ENCODE results near the gene WDR83. TPM values are rescaled to one million over a fixed set of nuclear protein-coding genes. Genes with fewer than 3 reads are reported as not detected.
A peak's percentile ranks its signal among the peaks of the same experiment; 100 is the strongest.

Gene WDR83
- total and polyA plus RNA-seq, 10 of the 15 experiments (the other 5 are each of a cell fraction or from before 2014, with no cell fraction given), result 0.58 to 17.7 (median 10.8) TPM

DNA sequence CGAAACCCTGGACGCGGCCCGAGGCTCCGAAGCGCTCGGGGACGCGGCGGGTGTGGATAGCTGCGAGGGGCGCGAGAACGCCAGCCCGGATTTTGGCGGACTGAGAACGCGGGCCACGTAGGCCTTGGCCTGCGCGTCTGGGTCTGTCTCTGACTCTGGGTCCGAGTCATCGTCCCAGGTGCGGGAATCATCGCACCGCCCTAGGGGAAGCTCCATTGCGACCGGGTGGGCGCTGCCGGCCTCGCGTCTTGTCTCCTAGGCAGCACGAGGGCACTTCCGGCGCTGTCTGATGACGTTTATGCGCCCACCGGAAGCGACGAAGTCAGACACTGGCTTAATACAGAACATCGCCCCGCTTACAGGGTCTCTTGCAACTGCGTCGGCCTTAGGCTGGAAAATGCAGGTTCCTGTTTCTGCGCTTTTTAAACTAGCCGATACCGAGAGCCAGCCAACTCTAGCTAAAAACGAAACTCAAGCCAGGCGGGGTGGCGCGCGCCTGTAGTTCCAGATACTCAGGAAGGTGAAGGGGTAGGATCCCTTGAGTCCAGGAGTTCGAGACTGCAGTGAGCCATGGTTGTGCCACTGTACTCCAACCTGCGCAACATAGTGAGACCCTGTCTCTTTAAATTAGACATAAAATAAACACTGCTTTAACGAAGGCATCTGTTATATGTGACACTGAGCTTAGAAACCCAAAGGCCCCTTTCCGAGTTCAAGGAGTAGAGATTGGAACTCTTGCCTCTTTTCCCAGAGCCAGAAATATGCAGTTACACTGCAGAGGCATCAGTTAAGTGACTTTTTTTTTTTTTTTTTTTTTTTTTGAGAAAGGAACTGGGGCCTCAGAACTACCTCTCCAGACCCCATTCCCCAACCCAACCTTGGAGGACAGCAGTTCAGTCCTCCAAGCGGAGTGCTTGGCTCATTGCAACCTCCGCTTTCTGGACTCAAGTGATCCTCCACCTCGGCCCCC lies 30.0 kb downstream of the WDR83 start, which contains the start of gene FBXW9 (continued):
- TF ChIP-seq SUZ12 (IDR thresholded peaks at IDR 0.05; ENCODE audit: unreplicated experiment), result no peak
- 0 out of 2 replicates have a peak, but pooled peaks have one; percentile 11 for TF ChIP-seq PAX5 (IDR thresholded peaks at IDR 0.05; ENCODE audit: borderline replicate concordance, low read depth, low read length)
- peak; percentile 31; the same call in 1 of the 2 replicates for TF ChIP-seq ATF7 (IDR thresholded peaks at IDR 0.05; ENCODE audit: low read depth)
- TF ChIP-seq NR2C1 (IDR thresholded peaks at IDR 0.05), result peak; percentile 43; the same call in 1 of the 2 replicates
- peak; percentile 100 for TF ChIP-seq CREM (IDR thresholded peaks at IDR 0.05; ENCODE audit: low read depth)
- TF ChIP-seq NKRF (conservative IDR thresholded peaks at IDR 0.05), result peak; percentile 99
- no peak for TF ChIP-seq SREBF2 (IDR thresholded peaks at IDR 0.05; ENCODE audit: low read length)
- TF ChIP-seq, protein P1, sequence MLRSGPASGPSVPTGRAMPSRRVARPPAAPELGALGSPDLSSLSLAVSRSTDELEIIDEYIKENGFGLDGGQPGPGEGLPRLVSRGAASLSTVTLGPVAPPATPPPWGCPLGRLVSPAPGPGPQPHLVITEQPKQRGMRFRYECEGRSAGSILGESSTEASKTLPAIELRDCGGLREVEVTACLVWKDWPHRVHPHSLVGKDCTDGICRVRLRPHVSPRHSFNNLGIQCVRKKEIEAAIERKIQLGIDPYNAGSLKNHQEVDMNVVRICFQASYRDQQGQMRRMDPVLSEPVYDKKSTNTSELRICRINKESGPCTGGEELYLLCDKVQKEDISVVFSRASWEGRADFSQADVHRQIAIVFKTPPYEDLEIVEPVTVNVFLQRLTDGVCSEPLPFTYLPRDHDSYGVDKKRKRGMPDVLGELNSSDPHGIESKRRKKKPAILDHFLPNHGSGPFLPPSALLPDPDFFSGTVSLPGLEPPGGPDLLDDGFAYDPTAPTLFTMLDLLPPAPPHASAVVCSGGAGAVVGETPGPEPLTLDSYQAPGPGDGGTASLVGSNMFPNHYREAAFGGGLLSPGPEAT (IDR thresholded peaks at IDR 0.05; ENCODE audit: low read depth), result peak; percentile 95
- peak; percentile 99 for TF ChIP-seq SIN3A (IDR thresholded peaks at IDR 0.05; ENCODE audit: low read depth, low read length)
- no peak for TF ChIP-seq ZNF622 (IDR thresholded peaks at IDR 0.05)
- TF ChIP-seq SRF (IDR thresholded peaks at IDR 0.05; ENCODE audit: low read depth in 2 of 2, low read length in 2 of 2), result peak; percentile 68 to 93
- TF ChIP-seq FOXM1 (IDR thresholded peaks at IDR 0.05; ENCODE audit: low read depth, low read length), result no peak
- TF ChIP-seq GABPA (IDR thresholded peaks at IDR 0.05; ENCODE audit: low read depth), result peak; percentile 97
- peak; percentile 91 for TF ChIP-seq NBN (IDR thresholded peaks at IDR 0.05)
- peak; percentile 86; the same call in 1 of the 2 replicates for TF ChIP-seq STAT1 (conservative IDR thresholded peaks at IDR 0.05)
- peak; percentile 63; the same call in 1 of the 2 replicates for TF ChIP-seq SMAD5 (IDR thresholded peaks at IDR 0.05; ENCODE audit: low read depth)
- peak; percentile 44 for TF ChIP-seq USF1 (IDR thresholded peaks at IDR 0.05; ENCODE audit: borderline replicate concordance, extremely low read length, insufficient read depth, low read depth, low read length)
- peak; percentile 42 for TF ChIP-seq KLF5 (IDR thresholded peaks at IDR 0.05; ENCODE audit: partially characterized antibody)
- TF ChIP-seq PBX3 (IDR thresholded peaks at IDR 0.05; ENCODE audit: insufficient replicate concordance, low read depth, low read length), result peak; percentile 36
- peak; percentile 68 for TF ChIP-seq SIX5 (IDR thresholded peaks at IDR 0.05; ENCODE audit: low read depth, low read length, severe bottlenecking)
- TF ChIP-seq DPF2 (IDR thresholded peaks at IDR 0.05), result no peak
- peak in 1 of 2 experiments; percentile 30; a peak in 1 of 4 replicates for TF ChIP-seq BHLHE40 (IDR thresholded peaks at IDR 0.05; ENCODE audit: borderline replicate concordance in 1 of 2, low read depth in 2 of 2, low read length in 1 of 2)
- peak; percentile 44; the same call in 1 of the 2 replicates for TF ChIP-seq ATF2 (IDR thresholded peaks at IDR 0.05; ENCODE audit: low read length)
